ENCODE measurements around the gene LYRM4.

The LYRM4 gene

DNA sequence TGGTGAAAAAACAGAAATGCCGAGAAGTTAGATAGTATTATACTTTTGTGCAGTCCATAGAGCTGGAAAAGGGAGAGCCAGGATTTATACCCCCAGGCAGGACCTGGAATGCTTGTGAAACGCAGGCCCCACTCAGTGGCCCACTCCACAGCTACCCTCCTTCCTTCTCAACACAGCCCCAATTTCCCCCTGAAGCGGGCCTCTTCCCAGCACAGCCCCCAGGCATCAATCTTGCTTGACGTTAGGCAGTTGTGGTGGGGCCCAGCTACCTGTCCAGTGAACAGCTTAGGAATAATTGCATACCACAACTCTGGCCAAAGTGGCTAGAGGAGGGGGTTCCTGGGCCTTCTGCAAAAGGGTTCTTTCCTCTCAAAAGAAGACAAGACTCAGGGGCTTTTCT, 114.4 kb downstream of the LYRM4 start:
- DNase-seq (ENCODE audit: low read depth in 2 of 2), result no peak

- DNase-seq (ENCODE audit: low read depth in 2 of 2), result peak; percentile 73 to 84
These were observed 117.0 kb downstream of the LYRM4 start for GRCh38 chr6:5143634-5144311.

DNA sequence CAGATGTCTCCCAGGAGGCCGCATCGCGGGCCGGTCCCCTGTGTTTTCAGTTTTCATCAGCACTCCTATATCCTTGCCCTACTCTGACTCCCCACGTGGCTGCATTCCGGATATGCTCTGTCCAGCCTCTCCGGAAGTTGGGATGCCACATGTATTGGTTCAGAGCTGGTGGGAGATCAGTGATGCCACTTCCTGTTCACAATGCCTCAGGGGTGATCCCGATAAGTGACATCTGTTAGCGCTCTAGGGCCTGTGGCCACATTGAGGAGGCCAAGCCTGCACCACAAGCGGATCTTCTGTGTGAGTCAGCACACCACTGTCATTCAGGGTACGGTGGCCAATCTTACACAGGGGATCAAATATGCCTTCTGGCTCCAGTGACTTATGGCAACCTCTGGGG, 117.8 kb downstream of the LYRM4 start:
- no peak for DNase-seq (ENCODE audit: low read depth in 2 of 2)

DNA sequence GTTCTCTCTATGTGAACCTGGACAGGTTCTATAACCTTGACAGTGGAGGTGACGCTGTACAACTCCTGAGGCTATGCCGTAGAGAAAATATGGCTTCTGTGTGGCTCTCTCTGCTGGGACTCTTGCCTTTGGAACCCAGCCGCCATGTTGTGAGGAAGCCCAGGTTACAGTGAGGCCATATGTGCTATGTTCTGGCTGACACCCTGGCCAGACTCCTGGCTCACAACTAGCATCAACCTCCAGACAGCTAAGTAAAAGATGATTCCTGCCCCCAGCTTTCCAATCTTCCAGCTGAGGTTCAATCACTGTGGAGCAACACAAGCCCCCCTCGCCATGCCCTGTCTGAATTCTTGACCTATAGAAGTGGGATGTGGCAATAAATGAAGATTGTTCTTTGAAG, 118.6 kb downstream of the LYRM4 start:
- DNase-seq (ENCODE audit: low read depth in 2 of 2), result no peak

- DNase-seq (ENCODE audit: low read depth in 2 of 2), result no peak
These were observed 119.7 kb downstream of the LYRM4 start for GRCh38 chr6:5141046-5141445.

DNA sequence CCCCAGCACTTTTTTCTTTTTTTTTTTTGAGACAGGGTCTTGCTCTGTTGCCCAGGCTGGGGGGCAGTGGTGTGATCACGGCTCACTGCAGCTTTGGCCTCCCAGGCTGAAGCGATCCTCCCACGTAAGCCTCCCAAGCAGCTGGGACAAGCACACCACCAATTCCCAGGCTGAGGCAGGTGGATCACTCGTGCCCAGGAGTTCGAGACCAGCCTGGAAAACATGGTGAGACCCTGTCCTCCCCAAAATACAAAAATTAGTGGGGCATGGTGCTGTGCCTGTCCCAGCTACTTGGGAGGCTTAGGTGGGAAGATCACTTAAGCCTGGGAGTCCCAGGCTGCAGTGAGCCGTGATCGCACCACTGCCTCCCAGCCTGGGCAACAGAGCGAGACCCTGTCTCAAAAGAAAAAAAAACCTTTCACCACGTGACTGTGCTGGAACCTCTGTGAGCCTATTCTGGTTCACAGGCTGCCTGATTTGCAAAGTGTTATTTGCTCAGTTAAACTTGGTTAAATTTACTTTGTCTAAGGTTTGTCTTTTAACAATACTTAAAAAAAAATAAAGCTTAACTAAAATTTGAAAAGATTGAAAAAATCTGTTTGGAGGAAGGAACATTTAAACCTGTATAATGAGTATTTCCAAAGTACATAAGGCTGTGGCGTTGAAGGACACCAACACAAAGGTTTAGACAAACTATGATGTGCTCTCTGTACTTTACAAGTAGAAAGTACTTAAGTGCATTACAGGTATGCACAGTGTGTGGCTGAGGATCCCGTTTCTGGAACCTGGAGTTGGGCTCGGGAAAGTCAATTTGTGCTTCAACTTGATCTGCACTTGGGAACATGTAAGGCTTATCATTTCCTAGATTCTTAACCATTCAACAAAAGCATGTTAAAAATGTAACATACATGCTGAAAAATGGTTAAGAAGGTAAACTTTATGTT, 120.7 kb downstream of the LYRM4 start:
- DNase-seq (ENCODE audit: low read depth in 2 of 2), result no peak

GRCh38 chr6:5138995-5139827, 121.5 kb downstream of the LYRM4 start:
- DNase-seq (ENCODE audit: low read depth in 2 of 2), result no peak

DNA sequence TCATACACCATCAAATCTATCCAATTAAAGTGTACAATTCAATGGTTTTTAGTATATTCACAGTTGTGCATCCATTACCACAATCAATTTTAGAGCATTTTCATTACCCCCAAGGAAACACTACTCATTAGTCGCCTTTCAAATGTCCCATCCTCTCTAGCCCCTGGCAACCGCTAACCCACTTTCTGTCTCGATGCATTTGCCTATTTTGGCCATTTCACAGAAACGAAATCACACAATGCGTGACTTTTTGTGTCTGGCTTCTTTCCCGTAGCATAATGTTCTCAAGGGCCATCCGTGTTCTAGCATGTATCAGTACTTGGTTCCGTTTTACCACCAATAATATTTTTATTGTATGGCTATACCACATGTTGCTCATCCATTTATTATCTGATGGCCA, 123.9 kb downstream of the LYRM4 start:
- no peak for DNase-seq (ENCODE audit: low read depth in 2 of 2)

GRCh38 chr6:5135788-5136376, 124.9 kb downstream of the LYRM4 start:
- DNase-seq (ENCODE audit: low read depth in 2 of 2), result peak; percentile 24 to 34

GRCh38 chr6:5133943-5134342, 126.8 kb downstream of the LYRM4 start:
- no peak for DNase-seq (ENCODE audit: low read depth in 2 of 2)

DNA sequence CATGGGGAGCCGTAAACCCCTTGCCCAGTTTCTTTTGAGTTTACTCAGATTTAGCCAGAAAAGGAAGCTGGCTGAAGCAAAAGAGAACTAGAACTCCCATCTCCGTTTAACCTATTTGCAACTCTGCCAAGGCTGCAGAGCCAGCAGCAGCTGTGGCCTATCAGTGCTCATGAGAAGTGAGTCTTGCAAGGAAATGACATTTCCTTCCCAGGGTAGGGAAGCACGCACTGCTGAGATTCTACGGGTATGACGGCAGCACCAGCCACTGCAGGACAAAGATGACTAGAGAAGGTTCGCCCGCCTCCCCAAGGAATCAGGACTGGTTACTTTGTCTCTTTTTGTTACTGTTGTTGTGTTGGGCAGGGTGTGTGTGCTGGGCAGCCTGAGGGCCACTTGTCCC, 128.0 kb downstream of the LYRM4 start:
- DNase-seq (ENCODE audit: low read depth in 2 of 2), result no peak

DNA sequence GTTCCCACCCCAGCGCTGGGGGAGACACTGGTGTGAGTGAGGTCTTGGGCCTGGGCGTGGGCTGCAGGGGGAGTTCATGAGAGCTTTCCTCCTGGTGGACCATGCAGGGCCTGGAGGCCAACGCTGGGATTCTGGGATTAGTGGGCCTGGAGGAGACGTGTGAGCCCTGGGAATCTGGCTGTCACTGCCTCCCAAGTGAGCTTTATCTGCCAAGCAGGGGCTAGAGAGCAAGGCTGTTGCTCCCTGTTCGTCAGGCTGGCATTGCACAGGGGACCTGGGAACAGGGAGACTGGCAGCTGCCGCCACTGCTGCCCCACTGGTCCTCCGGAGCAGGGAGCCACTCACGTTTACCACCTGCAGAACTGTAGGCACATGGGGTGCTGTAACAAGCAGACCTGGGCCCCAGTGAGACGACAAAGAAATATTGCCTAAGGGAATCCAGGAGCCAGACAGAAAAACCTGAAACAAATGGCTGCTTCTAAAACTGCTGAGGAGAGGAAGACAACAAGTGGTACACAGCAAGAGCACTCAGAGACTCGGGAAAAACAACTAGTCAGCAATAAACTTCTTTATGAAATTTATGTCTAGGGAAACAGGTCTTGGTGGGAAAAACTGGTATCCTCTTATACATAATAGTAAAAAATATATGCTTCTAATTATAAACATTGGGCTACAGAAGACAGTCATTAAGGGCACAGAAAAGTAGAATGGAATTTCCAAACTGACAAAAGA, 130.4 kb downstream of the LYRM4 start:
- DNase-seq (ENCODE audit: low read depth in 2 of 2), result no peak

GRCh38 chr6:5128351-5128750, 132.4 kb downstream of the LYRM4 start:
- no peak for DNase-seq (ENCODE audit: low read depth in 2 of 2)

DNA sequence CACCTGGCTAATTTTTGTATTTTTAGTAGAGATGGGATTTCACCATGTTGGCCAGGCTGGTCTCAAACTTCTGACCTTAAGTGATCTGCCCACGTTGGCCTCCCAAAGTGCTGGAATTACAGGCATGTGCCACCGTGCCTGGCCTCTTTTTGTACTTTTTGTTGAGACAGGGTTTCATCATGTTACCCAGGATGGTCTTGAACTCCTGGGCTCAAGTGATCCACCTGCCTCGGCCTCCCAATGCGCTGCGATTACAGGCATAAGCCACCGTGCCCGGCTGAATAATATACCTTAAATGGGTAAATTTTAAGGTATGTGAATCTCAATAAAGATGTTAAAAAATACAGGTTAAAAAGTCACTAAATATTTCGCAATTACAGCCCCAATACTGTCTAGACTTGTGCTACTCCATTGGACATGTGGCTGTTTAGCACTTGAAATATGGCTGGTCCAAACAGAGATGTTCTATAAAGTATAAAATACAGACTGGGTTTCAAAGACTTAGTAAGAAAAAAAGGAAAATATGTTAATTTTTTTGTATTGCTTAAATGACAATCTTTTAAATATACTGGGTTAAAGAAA, 133.6 kb downstream of the LYRM4 start:
- DNase-seq (ENCODE audit: low read depth in 2 of 2), result no peak

- no peak for DNase-seq (ENCODE audit: low read depth in 2 of 2)
These were observed 134.5 kb downstream of the LYRM4 start for GRCh38 chr6:5126214-5126613.

GRCh38 chr6:5125152-5126006, 135.4 kb downstream of the LYRM4 start:
- DNase-seq (ENCODE audit: low read depth in 2 of 2), result no peak

GRCh38 chr6:5124526-5124925, 136.2 kb downstream of the LYRM4 start:
- no peak for DNase-seq (ENCODE audit: low read depth in 2 of 2)

DNA sequence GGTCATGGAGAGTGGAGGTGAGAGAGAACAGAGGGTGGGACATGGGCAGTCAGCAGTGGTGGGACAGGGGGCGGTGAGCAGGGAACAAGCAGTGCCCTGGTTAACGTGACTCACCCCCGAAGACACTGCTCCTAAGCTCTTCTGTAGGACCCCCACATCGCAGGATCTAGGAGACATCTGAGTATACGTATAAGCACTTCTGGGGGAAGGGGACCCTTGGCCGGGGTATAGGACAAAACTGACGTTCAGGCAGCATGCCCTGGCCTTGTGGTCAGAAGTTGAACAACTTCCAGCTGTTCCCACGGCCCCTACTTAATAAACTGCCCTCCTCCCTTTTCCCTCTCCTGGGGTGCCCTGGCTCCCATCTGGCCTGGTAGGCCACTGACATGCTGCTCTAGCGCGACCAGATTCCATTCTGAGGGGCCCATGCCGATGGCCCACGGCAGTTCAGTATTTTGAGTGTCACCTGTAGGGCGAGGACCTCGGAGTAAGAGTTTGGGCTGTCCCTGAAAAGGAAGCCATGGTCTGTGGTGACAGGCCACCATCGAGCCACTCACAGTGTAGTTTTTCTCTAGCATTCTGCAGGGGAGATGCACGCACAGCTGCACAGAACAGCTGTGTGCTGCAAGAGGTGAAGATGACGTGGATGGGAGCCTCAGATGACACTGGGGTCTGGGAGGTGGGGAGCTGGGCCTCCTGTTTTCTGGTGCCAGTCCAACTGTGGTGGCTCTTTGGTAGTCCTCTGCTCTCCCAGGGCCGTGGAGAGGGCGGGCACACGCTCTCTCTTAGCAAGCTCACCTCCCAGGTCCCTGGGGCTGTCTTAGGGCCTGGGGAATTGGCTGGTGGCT, 137.2 kb downstream of the LYRM4 start:
- no peak for DNase-seq (ENCODE audit: low read depth in 2 of 2)
